Transverse colon (tissue), 4 donors: ENCODE results near the gene AGO1. TPM values are rescaled to one million over a fixed set of nuclear protein-coding genes. Genes with fewer than 3 reads are reported as not detected.

Source experiments
- DNase-seq: peaks from one replicate; pipeline ENCODE4 v3.0.0-alpha.2; 2019
- H3K27ac ChIP-seq, 4 donors: fragments of 200-600 bp; sonication (generic); 2 replicates each; pipeline ENCODE4 v1.5.1; 2016 to 2018; ENCODE audit warnings: inconsistent platforms in 4 of 4
- H3K27me3 ChIP-seq: fragments of 200-600 bp; sonication (generic); 2 replicates; pipeline ENCODE4 v1.5.1; 2017; ENCODE audit warnings: inconsistent platforms
- H3K36me3 ChIP-seq, 4 donors: fragments of 200-600 bp; sonication (generic); 2 replicates each; pipeline ENCODE4 v1.5.1; 2017 to 2019; ENCODE audit warnings: inconsistent platforms in 4 of 4
- H3K4me1 ChIP-seq, 4 donors: fragments of 200-600 bp; sonication (generic); 2 replicates each; pipeline ENCODE4 v1.5.1; 2017 to 2020; ENCODE audit warnings: inconsistent platforms in 4 of 4
- H3K4me3 ChIP-seq, 4 donors: fragments of 200-600 bp; sonication (generic); 1 replicate in 1 of 4; 2 replicates in 3 of 4; pipeline versions ENCODE4 v1.5.1 to v1.6.1; 2017 to 2019; ENCODE audit warnings: inconsistent platforms in 4 of 4
- H3K9me3 ChIP-seq, 2 donors: fragments of 200-600 bp; sonication (generic); 2 replicates each; pipeline ENCODE4 v1.5.1; 2017 to 2019; ENCODE audit warnings: inconsistent platforms in 2 of 2
- CTCF ChIP-seq, 5 experiments: fragments of 200-600 bp in 3 of 5; fragments of 450-650 bp in 2 of 5; sonication (generic) in 3 of 5; IDR thresholded peaks; 1 replicate in 2 of 5; 2 replicates in 3 of 5; pipeline ENCODE4 v1.5.1; 2016 to 2017; ENCODE audit warnings: antibody characterized with exemption in 5 of 5, inconsistent platforms in 3 of 5, mild to moderate bottlenecking in 2 of 5, moderate library complexity in 1 of 5
- EP300 ChIP-seq: sonication (generic); formaldehyde crosslinking; IDR thresholded peaks from one replicate; pipeline ENCODE4 v1.6.1; 2017; ENCODE audit warnings: antibody characterized with exemption, low read depth
- POLR2A ChIP-seq: fragments of 450-650 bp; IDR thresholded peaks from one replicate; pipeline ENCODE4 v1.6.1; 2016; ENCODE audit warnings: antibody characterized with exemption, mild to moderate bottlenecking, moderate library complexity
- POLR2AphosphoS5 ChIP-seq, 3 donors: sonication (generic); formaldehyde crosslinking; IDR thresholded peaks; one replicate each; pipeline ENCODE4 v1.6.1; 2016; ENCODE audit warnings: antibody characterized with exemption in 3 of 3
- WGBS, 2 donors: methylation state at CpG; one replicate each; pipeline ENCODE4 v1.1.5; 2018; ENCODE audit warnings: low coverage in 1 of 2; 5-methylcytosine and 5-hydroxymethylcytosine counted together
- in situ Hi-C, 4 donors: fragments of 200-750 bp; cut with MboI; loops; one replicate each; pipeline versions ENCODE4 v1.15.0 to v1.15.1; 2017; ENCODE audit warnings: low sequenced_read_pairs in 3 of 4, low pct_ligation_motif_present in 1 of 4, low pct_unique_long_range_greater_than_20kb in 1 of 4
- intact Hi-C: fragments of 100-400 bp; cut with DNase I; formaldehyde crosslinking; loops from one replicate; pipeline ENCODE4 v1.15.1; 2023; ENCODE audit warnings: low total_unique reads
- total RNA-seq, 4 donors: library from RNA; depleted of rRNA; stranded (reverse); fragments of >200 nt; gene quantifications; one replicate each; pipeline ENCODE4 v1.1.0, GENCODE V29; 2016

AGO1 gene
- total RNA-seq, 4 donors from 2014 or later: 20.6 to 40.2 (median 24.0) TPM

GRCh38 chr1:35847935-35848565 lies 35.0 kb upstream of the AGO1 start:
- H3K4me1 ChIP-seq: peaks cover 5 to 19% (median 8%) of the 10 kb centered on the region in 4 donors
- TF ChIP-seq POLR2AphosphoS5 (IDR thresholded peaks at IDR 0.05): no peak
- no peak for TF ChIP-seq POLR2A
- no peak for TF ChIP-seq CTCF (IDR thresholded peaks at IDR 0.05)
- no peak for TF ChIP-seq EP300
- H3K27me3 ChIP-seq: no peaks in the 10 kb centered on the region
- 87 to 100% methylated on average over 1 of the region's 1 CpG for WGBS, 2 donors
- DNase-seq: no peak
- peaks cover 0 to 9% (median 4%) of the 10 kb centered on the region in 4 donors for H3K36me3 ChIP-seq
- no peaks in the 10 kb centered on the region for H3K9me3 ChIP-seq
- in situ Hi-C loops (no loop called here), intact Hi-C loops (no loop called here)
- H3K4me3 ChIP-seq: no peak overlapping the region
- no peak overlapping the region for H3K27ac ChIP-seq

DNA sequence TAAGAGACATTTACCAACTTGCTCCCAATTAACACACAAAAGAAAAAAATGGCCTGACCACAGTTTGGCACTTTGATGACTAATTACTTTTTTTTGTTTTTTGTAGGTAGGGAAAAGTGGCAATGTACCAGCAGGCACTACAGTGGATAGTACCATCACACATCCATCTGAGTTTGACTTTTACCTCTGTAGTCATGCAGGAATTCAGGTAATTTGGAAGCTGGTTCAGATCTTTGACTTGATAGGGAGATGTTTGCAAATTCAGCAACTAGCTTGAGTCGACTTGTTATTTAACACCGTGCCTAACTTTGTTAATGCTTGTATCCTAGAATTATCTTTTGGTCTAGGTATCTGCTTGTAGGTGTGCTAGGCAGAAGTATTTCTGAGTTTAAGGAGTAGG lies 33.0 kb upstream of the AGO1 start:
- 90 to 100% methylated on average over 2 of the region's 2 CpGs for WGBS, 2 donors
- intact Hi-C loops (no loop called here), in situ Hi-C loops (no loop called here)
- DNase-seq: no peak
- Histone ChIP-seq H3K9me3 (no peaks in the 10 kb centered on the region), H3K4me3 (no peak overlapping the region), H3K27ac (no peak overlapping the region), H3K27me3 (no peaks in the 10 kb centered on the region), H3K36me3 (peaks cover 0 to 13% (median 2%) of the 10 kb centered on the region in 4 donors), H3K4me1 (peaks cover 5 to 19% (median 8%) of the 10 kb centered on the region in 4 donors)
- TF ChIP-seq POLR2A (no peak), POLR2AphosphoS5 (IDR thresholded peaks at IDR 0.05) (no peak), EP300 (no peak), CTCF (IDR thresholded peaks at IDR 0.05) (no peak)

DNA sequence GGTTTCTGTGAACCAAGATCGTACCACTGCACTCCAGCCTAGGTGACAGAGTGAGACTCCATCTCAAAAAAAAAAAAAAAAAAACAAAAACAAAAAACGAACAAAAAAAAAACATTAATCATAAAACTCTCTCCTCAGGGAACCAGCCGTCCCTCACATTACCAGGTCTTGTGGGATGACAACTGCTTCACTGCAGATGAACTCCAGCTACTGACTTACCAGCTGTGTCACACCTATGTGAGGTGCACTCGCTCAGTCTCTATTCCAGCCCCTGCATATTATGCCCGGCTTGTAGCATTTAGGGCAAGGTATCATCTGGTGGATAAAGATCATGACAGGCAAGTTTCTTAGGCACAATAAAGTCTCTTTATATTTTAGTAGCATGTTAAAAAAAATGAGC lies 32.3 kb upstream of the AGO1 start:
- Histone ChIP-seq H3K4me1 (peaks cover 5 to 19% (median 8%) of the 10 kb centered on the region in 4 donors), H3K9me3 (no peaks in the 10 kb centered on the region), H3K36me3 (peaks cover 0 to 13% (median 2%) of the 10 kb centered on the region in 4 donors), H3K27ac (peak overlapping the region in 3 of 4 donors; percentile 43 to 70 (median 66)), H3K4me3 (no peak overlapping the region), H3K27me3 (no peaks in the 10 kb centered on the region)
- intact Hi-C loops: no loop called here
- in situ Hi-C loops: no loop called here
- DNase-seq: no peak
- TF ChIP-seq POLR2A (no peak), EP300 (no peak), POLR2AphosphoS5 (IDR thresholded peaks at IDR 0.05) (no peak), CTCF (IDR thresholded peaks at IDR 0.05) (no peak)
- WGBS, 2 donors: 78 to 79% methylated on average over 5 of the region's 5 CpGs

- intact Hi-C loops (no loop called here), in situ Hi-C loops (no loop called here)
- WGBS, 2 donors: 64% methylated on average over 2 to 3 of the region's 3 CpGs
- DNase-seq: no peak
- TF ChIP-seq POLR2A (no peak), POLR2AphosphoS5 (IDR thresholded peaks at IDR 0.05) (peak in 1 of 3 donors; percentile 11)
- Histone ChIP-seq H3K27me3 (no peaks in the 10 kb centered on the region), H3K4me1 (peaks cover 5 to 19% (median 8%) of the 10 kb centered on the region in 4 donors), H3K27ac (peak overlapping the region in 3 of 4 donors; percentile 43 to 70 (median 66)), H3K36me3 (peaks cover 0 to 13% (median 2%) of the 10 kb centered on the region in 4 donors), H3K4me3 (no peak overlapping the region), H3K9me3 (no peaks in the 10 kb centered on the region)
Observed at GRCh38 chr1:35851132-35851869, 31.7 kb upstream of the AGO1 start.
